SK-N-MC (cell line): ENCODE results near the gene GPR137B.

Source experiments
- DNase-seq: peaks from one replicate; pipeline ENCODE4 v3.0.0-alpha.2; 2011; ENCODE audit warnings: low read depth, low spot score
- H3K27ac ChIP-seq: fragments of 200-600 bp; sonication (generic); 2 replicates; pipeline ENCODE4 v1.5.1; 2016; ENCODE audit warnings: mixed run types
- H3K36me3 ChIP-seq: fragments of 200-600 bp; sonication (generic); 2 replicates; pipeline ENCODE4 v1.6.1; 2017; ENCODE audit warnings: antibody characterized with exemption, low read length, mixed read lengths; ENCODE audit not compliant: insufficient read depth
- H3K4me3 ChIP-seq: fragments of 200-600 bp; sonication (generic); 2 replicates; pipeline ENCODE4 v1.5.1; 2016
- H3K9ac ChIP-seq: fragments of 200-600 bp; sonication (generic); 2 replicates; pipeline ENCODE4 v1.8.0; 2017; ENCODE audit warnings: mixed run types, mixed read lengths; ENCODE audit not compliant: insufficient read length
- H3K9me3 ChIP-seq: fragments of 200-600 bp; sonication (generic); 2 replicates; pipeline ENCODE4 v1.6.1; 2017; ENCODE audit warnings: low read depth, mild to moderate bottlenecking, antibody characterized with exemption, low read length, moderate library complexity, mixed read lengths
- EZH2 ChIP-seq: fragments of 200-600 bp; sonication (generic); IDR thresholded peaks from one replicate; pipeline ENCODE4 v1.6.1; 2017; ENCODE audit warnings: antibody characterized with exemption
- FOXP2 ChIP-seq: optimal IDR thresholded peaks from 2 replicates; pipeline ENCODE3; 2011; ENCODE audit warnings: mild to moderate bottlenecking, moderate library complexity; ENCODE audit not compliant: insufficient read depth; ENCODE audit errors: extremely low read length, control extremely low read depth
- POLR2AphosphoS5 ChIP-seq: IDR thresholded peaks from 2 replicates; pipeline ENCODE4 v1.6.1; 2012; ENCODE audit warnings: mild to moderate bottlenecking, low read depth, low read length, borderline replicate concordance

GPR137B gene

DNA sequence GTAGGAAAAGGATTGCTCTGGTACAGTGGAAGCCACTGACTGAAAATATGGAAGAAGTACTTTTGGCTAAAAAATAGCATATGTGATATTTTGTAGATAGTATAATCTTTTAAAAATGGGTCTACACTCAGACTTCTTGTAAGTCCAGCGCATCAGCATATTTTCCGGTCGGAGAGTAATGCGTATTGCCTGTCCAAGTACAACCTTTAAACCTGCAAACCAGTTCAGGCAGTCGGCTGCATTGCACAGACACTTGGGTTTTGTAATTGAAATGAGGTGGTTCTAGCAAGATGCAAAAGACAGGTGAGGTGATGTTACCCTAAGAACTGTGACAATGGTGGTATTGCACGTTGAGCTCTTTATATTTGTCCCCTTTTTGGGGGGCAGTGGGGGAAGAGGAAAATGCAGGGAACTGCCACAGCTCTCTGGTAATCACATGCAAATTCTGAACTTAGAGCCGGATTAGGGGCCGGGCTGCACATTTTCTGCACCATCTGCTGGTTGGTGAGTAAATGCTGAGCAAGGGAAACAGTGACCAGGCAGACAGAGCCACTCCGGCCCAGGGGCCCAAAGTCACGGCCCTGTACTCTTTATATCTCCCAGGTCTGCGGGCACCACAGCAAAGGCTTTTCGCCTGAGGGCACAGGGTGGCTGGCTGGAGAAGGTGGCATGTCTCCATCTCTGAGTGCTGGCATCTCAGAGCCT, 2.3 kb downstream of the GPR137B start:
- DNase-seq: no peak
- H3K4me3 ChIP-seq: peak overlapping the region; percentile 99
- peak overlapping the region; percentile 91 for H3K9ac ChIP-seq

DNA sequence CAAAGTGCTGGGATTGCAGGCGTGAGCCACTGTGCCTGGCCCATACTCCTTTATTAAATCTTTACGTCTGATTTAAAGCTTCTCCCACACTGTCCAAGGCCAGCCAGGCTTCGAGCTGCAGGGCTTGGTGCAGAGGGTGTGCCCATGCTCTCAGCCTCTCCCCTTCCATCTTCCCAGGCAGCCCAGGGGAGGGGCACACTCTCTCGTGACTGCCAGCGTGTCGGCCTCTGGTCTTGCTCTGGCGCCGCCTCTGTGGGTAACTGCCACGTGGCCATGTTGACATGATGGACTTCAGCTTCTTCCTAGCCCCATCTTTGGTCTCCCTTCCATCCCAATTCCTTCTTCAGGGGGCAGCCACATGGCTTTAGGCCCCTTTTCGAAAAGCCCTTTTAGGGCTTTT, 4.7 kb downstream of the GPR137B start:
- peaks cover 50% of the 10 kb centered on the region for H3K36me3 ChIP-seq
- TF ChIP-seq POLR2AphosphoS5: no peak
- no peak for TF ChIP-seq FOXP2
- no peak for TF ChIP-seq EZH2
- no peak overlapping the region for H3K27ac ChIP-seq
- no peak overlapping the region for H3K4me3 ChIP-seq
- no peaks in the 10 kb centered on the region for H3K9me3 ChIP-seq
- DNase-seq: no peak
- no peak overlapping the region for H3K9ac ChIP-seq

More for the DNA sequence above, 2.3 kb downstream of the GPR137B start:
- Histone ChIP-seq H3K36me3 (peaks cover 40% of the 10 kb centered on the region), H3K27ac (no peak overlapping the region), H3K9me3 (no peaks in the 10 kb centered on the region)
- no peak for TF ChIP-seq FOXP2
- TF ChIP-seq EZH2: no peak

DNA sequence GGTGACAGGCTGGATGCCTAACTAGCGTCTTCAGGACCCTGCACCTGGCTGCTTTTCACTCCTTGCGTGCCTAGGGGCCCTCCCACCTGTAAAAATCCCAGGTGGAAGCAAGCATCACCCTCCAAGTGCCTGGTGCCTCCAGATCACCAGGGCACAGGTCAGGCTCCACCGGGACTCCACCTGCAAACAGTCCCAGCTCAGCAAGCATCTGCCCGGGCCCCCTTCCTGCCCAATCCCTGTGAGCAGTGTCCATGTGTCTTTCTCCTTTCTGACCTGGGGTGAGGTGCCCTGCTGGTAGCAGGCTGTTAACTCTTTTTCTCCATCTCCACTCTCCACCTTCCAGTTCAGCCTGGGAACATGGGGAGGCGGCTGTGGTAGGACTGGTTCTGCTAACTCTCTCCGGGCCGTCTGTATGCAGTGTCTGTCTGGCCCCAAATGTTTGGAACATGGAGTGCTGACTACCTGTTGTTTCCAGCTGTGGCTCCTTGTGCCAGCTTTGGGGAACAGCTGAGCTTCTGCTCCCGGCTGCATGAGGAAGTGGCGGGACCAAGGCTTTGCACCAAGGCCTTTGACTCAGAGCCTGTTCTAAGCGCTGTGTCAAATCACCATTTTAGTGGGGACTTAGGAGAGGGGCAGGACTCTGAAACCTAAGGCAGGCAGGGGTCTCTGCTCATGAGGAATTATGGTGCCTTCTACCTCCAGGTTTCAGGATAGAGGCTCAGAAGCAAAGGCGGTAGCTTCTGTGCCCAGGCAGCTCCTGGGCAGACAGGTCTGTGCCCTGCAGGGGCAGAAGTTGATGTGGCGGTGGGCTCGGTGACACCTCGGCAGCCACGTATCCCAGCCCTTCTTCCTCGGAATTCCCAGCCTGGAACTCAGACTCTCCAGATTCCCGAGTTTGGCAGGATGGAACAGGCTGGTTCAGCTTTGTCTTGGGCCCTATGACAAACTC, 5.5 kb downstream of the GPR137B start:
- H3K36me3 ChIP-seq: peaks cover 50% of the 10 kb centered on the region
- no peak for DNase-seq
- H3K9me3 ChIP-seq: no peaks in the 10 kb centered on the region
- TF ChIP-seq FOXP2 (no peak), POLR2AphosphoS5 (0 out of 2 replicates have a peak, but pooled peaks have one; percentile 18)
- no peak overlapping the region for H3K9ac ChIP-seq
- H3K27ac ChIP-seq: 0 out of 2 replicates have a peak overlapping the region, but pooled peaks have one; percentile 19
- H3K4me3 ChIP-seq: no peak overlapping the region

DNA sequence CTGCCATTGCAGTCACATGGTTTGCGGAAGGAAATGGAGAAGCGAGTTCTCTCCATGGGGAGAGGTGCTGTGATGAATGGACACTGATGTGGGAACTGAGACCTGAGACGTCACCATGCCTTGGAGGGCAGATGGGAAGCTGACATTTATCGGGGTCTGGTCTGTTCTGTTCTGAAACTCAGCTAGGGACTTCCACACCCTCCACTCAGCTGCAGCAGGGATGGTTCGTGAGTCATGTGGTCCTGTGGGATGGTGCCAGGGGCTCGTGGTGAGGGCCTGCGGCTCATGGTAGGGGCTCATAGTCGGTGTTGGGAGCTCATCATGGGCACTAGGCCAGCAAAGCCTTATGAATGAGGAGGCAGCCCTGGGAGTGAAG, 6.1 kb downstream of the GPR137B start:
- Histone ChIP-seq H3K9ac (no peak overlapping the region), H3K4me3 (no peak overlapping the region), H3K9me3 (no peaks in the 10 kb centered on the region), H3K36me3 (peaks cover 50% of the 10 kb centered on the region), H3K27ac (no peak overlapping the region)
- no peak for DNase-seq
- no peak for TF ChIP-seq FOXP2
- TF ChIP-seq POLR2AphosphoS5: 0 out of 2 replicates have a peak, but pooled peaks have one; percentile 2

DNA sequence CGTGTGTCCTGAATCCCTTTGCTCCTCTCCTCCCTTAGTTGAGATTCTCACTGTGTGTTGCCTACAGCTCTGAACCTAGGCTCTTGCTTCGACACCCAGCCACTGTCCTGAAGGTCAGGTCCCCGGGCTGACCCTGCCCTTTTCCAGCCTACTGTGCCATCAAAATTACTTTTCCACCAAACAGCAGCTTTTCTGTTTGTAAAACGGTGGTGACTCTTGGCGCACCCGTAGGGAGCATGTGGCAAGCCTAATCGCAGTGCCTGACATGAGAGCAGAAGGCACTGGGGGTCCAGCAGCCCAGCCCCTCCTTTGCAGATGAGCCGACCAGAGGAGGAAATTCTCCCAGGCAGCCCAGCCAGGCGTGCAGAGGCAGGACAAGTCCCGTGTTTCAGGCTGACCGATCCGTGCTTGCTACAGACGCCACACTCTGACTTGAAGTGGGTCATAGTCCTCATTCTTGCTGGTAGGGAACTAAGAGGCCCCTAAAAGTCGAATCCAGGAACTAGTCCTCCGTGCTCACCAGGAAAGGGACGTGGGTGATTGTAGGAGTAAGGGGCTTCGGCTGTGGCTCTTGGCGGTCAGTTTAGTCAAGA, 6.8 kb downstream of the GPR137B start:
- no peaks in the 10 kb centered on the region for H3K9me3 ChIP-seq
- no peak overlapping the region for H3K27ac ChIP-seq
- TF ChIP-seq EZH2 (no peak), POLR2AphosphoS5 (no peak), FOXP2 (no peak)
- DNase-seq: no peak
- H3K9ac ChIP-seq: peak overlapping the region; percentile 0
- H3K36me3 ChIP-seq: peaks cover 44% of the 10 kb centered on the region
- H3K4me3 ChIP-seq: no peak overlapping the region

DNA sequence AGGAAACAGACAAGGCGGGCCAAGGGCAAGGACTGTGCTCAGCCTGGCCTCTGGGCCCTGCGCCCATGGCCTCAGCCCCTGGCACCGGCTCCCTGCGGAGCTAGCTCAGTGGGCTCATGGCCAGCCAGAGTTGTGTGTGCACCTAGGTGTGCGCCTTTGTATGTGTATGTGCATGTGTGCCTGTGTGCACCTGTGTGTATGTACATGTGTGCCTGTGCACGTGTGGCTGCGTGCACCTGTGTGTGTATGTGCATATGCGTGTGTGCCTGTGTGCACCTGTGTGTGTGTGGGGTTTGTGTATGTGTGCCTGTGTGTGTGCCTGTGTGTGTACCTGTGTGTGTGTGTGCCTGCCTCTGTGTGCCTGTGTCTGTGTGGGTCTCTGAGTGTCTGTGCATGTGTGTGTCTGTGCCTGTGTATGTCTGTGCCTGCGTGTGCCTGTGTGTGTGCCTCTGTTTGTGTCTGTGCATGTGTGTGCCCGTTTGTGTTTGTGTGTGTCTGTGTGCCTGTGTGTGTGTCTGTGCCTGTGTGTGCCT, 7.4 kb downstream of the GPR137B start:
- no peak overlapping the region for H3K4me3 ChIP-seq
- no peak for DNase-seq
- no peak for TF ChIP-seq EZH2
- TF ChIP-seq POLR2AphosphoS5: no peak
- TF ChIP-seq FOXP2: no peak
- H3K9ac ChIP-seq: no peak overlapping the region
- H3K27ac ChIP-seq: no peak overlapping the region
- H3K9me3 ChIP-seq: no peaks in the 10 kb centered on the region
- peaks cover 40% of the 10 kb centered on the region for H3K36me3 ChIP-seq

DNA sequence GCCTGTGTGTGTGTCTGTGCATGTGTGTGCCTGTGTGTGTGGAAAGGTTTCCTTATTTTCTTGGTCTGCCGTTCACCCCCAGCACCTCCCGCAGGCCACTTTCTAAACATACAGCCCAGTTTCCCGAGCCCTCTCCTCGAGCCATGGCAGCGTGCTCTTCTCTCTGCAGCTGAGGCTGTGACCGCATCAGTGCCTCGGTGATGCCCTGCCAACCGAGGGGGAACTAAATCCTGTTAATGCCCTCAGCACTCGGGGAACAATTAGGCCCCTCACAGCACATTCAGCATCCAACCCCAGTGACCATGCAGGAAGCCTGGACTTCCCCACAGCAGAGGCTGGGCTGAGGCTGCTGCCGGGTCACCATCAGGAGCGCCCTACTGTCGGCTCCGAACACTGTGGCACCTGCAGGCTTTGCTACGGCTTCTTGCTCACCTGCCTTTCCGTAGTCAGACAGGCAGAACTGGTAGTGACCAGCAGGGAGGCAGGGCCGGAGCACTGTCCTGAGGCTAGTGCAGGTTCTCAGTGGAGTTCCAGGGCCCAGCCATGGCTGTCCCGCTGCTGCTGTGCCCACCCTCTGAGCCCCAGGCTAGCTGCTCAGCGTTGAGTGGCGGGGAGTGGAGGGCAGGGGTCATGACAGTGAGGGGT, 8.1 kb downstream of the GPR137B start:
- Histone ChIP-seq H3K36me3 (peaks cover 34% of the 10 kb centered on the region), H3K9me3 (no peaks in the 10 kb centered on the region), H3K4me3 (no peak overlapping the region), H3K27ac (0 out of 2 replicates have a peak overlapping the region, but pooled peaks have one; percentile 10), H3K9ac (no peak overlapping the region)
- TF ChIP-seq EZH2: no peak
- no peak for TF ChIP-seq FOXP2
- TF ChIP-seq POLR2AphosphoS5: no peak
- DNase-seq: no peak
